ENCODE data around the gene SMYD1.

Gene SMYD1

DNA sequence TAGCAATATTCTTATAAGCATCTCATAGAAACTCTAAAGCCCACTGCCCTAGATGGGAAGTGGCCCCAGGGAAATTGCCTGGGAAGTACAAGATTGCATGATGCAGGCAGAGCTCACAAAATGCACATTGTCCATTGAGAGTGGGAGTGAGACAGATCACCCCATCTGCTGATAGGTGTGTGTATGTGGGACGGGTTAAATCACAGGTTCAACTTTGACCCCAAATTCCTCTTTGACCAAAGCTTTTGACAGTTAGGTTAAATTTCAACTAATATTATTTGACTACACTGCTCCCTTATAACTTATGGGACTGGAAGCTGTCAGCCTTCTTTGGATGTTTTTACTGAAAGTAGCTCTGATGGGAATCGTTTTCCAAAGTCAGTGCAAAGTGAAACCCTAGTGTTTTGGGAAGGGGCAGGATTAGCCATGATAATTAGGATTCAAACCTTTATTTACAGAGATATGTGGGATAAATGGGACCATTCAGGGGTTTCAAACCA, 71.6 kb downstream of the SMYD1 start:
- no peak for TF ChIP-seq CTCF (IDR thresholded peaks at IDR 0.05; ENCODE audit: insufficient read depth, low read depth, low read length, missing control alignments)
- DNase-seq (ENCODE audit: low read depth), result no peak
- H3K4me3 ChIP-seq (ENCODE audit: low read depth, low read length), result no peak overlapping the region

DNA sequence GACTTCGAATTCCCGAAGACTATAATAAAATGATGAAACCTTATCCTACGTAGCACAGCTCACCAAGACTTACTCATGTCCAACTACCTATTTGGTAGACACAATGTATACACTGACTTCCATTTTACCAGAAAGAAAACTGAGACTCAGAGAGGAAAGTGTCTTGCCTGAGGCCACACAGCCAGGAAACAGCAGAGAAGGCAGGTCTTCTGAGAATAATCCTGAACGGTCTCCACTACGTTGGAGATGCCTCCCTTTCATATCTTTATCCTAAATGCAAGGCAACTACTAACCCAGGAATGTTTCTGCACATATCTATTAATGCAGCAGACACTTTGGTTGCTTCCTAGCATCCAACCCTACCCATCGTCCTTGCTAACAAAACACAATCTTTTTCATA, 72.2 kb downstream of the SMYD1 start:
- no peak for TF ChIP-seq CTCF (IDR thresholded peaks at IDR 0.05; ENCODE audit: insufficient read depth, low read depth, low read length, missing control alignments)
- no peak for DNase-seq (ENCODE audit: low read depth)
- no peak overlapping the region for H3K4me3 ChIP-seq (ENCODE audit: low read depth, low read length)

- no peak for DNase-seq (ENCODE audit: low read depth)
- H3K4me3 ChIP-seq (ENCODE audit: low read depth, low read length), result no peak overlapping the region
- TF ChIP-seq CTCF (IDR thresholded peaks at IDR 0.05; ENCODE audit: insufficient read depth, low read depth, low read length, missing control alignments), result no peak
These were observed 74.3 kb downstream of the SMYD1 start for GRCh38 chr2:88141952-88142351.

DNA sequence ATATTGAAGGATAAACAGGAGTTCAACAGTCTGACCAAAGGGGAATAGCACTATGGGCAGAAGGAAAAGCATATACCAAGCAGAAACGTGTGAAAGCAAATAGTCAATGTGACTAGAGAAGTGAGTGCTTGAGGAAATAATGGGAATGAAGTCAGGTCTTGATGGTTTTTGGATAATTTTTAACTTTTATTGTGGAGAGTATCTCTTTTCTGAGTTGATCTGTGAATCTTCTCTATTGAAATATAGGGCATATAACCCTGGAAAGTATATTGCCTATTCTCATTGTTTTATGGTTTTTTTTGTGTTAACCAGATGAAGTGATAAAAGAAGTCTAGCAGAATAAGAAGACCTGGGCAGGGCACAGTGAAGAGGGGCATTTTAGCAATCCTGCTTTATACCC, 76.6 kb downstream of the SMYD1 start:
- DNase-seq (ENCODE audit: low read depth), result no peak
- TF ChIP-seq CTCF (IDR thresholded peaks at IDR 0.05; ENCODE audit: insufficient read depth, low read depth, low read length, missing control alignments), result no peak
- no peak overlapping the region for H3K4me3 ChIP-seq (ENCODE audit: low read depth, low read length)

- DNase-seq (ENCODE audit: low read depth), result no peak
- H3K4me3 ChIP-seq (ENCODE audit: low read depth, low read length), result no peak overlapping the region
- TF ChIP-seq CTCF (IDR thresholded peaks at IDR 0.05; ENCODE audit: insufficient read depth, low read depth, low read length, missing control alignments), result no peak
These were observed 77.4 kb downstream of the SMYD1 start for GRCh38 chr2:88144914-88145497.

DNA sequence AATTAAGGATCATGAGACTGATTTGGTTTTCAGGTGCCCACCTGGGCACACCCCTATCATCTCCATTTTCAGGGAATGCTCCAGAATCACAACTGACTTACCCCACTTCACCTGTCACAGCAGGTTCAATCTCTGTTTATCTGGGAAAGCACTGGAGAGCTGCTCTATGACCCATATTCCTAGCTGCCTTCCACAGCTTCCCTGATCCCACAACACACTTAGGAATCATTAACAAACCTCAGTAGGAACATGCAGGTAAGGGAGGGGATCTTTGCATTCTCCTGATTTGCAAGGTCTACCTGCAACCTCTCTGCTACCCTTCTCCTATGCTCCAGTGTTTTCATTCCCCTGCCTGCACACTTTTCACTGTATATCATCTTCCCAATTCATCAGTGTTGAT, 79.0 kb downstream of the SMYD1 start:
- no peak for DNase-seq (ENCODE audit: low read depth)
- no peak overlapping the region for H3K4me3 ChIP-seq (ENCODE audit: low read depth, low read length)
- no peak for TF ChIP-seq CTCF (IDR thresholded peaks at IDR 0.05; ENCODE audit: insufficient read depth, low read depth, low read length, missing control alignments)

GRCh38 chr2:88147145-88147544, 79.5 kb downstream of the SMYD1 start:
- no peak overlapping the region for H3K4me3 ChIP-seq (ENCODE audit: low read depth, low read length)
- no peak for TF ChIP-seq CTCF (IDR thresholded peaks at IDR 0.05; ENCODE audit: insufficient read depth, low read depth, low read length, missing control alignments)
- DNase-seq (ENCODE audit: low read depth), result no peak

Data from GM12865 (cell line).